HG02571 (cell line): ENCODE measurements around the gene CSAD.

ENCODE experiments used
- ATAC-seq: cut with Tn5 transposase; IDR thresholded peaks from one replicate; pipeline ENCODE4 v1.9.1; 2021; ENCODE audit warnings: mild to moderate bottlenecking, moderate library complexity; ENCODE audit not compliant: unreplicated experiment

The CSAD gene, protein sequence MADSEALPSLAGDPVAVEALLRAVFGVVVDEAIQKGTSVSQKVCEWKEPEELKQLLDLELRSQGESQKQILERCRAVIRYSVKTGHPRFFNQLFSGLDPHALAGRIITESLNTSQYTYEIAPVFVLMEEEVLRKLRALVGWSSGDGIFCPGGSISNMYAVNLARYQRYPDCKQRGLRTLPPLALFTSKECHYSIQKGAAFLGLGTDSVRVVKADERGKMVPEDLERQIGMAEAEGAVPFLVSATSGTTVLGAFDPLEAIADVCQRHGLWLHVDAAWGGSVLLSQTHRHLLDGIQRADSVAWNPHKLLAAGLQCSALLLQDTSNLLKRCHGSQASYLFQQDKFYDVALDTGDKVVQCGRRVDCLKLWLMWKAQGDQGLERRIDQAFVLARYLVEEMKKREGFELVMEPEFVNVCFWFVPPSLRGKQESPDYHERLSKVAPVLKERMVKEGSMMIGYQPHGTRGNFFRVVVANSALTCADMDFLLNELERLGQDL

DNA sequence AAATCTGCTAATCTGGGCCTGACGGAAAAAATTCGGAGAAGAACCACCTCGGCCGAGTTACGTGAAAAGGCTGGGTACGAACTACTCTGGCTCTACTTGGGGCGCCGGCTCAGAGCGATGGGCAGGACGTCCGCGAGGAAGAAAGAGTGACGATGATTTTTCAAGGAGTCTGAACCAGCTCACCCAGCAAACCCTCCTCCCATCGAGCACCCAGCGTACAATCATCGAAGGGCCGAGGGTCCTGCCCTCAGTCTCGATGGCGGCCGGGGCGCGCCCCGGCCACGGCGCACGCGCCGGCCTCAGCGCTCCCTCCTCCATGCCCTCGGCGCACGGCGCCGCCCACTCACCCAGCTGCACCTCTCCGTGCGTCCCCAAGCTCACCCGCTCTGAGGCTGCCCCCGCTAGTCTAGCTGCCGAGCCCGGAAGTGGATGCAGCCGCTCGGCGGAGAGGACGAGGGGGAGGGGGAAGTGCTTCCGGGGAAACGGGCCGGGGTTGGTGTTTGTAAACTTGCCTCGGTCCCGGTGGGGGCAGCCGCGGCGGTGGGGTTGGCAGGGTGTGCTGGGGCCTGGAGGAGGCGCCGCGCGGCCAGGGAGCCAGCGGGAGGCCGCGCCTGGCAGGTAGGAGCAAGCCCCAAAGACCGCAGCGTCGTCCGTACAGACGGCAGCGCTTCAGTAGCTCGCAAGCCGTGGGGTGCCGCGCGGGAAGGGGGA, at the start of gene CSAD, which contains the start of gene ZNF740:
Gene CSAD, minus strand, starts transcription at position 706 of the 711 bp plus-strand sequence. CDS start 7,455 bp downstream, outside the sequence.
Gene ZNF740, plus strand, starts transcription at position 503 of the 711 bp plus-strand sequence. CDS start 1,262 bp downstream, outside the sequence.
- peak; percentile 95 for ATAC-seq

DNA sequence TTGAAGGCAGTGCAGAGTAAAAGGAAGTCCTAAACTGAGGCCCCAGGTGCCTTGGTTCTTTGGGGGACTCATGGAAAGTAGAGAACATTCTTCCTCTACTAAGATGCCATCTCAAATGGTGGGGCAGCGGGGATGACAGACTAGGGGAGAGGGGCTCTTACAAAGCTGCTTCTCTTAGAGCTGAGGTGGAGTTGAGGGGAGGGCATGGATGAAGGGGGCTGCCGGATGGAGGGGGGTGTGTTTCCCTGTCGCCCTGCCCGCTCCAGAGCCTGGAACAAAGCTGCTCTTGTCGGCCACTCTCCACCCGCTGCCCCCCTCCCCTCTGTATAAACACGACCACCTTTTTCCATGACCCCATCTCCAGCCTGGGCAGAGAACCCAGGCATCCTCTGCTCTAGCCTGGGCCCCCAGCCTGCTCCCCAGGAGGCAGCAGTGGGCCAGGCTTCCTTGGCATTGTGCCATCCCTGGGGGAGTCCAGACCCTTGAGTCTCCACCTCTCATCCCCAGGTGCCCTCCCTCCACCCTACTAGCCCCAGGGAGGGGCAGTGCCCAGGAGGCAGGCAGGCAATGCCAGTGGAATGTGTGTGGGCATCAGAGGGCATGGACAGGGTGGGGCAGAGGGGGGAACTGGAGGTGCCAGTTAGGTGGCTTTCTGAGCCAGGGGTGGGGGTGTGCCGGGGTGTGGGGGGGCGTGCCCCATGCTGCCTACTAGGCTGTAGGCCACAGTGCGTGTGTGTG, 49.6 kb upstream of the CSAD start:
- no peak for ATAC-seq

GRCh38 chr12:53229454-53229853, 48.7 kb upstream of the CSAD start:
- no peak for ATAC-seq

DNA sequence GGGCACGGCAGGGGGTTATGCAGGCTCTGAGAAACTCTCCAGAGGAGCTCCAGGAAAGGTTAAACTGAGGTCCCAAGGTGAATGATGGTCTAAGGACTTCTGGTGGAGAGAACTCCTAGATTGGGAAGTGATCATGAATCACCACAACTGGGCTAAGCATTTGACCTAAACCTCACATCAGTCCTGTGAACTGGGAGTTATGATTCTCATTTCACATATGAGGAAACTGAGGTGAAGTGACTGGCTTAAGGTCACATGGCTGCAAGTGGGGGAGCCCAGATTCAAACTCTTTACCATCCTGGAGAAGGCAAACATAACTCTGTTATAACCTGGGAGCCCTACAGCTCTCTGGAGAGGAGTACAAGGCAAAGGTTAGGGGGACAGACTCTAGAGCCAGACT, 47.1 kb upstream of the CSAD start:
- no peak for ATAC-seq

DNA sequence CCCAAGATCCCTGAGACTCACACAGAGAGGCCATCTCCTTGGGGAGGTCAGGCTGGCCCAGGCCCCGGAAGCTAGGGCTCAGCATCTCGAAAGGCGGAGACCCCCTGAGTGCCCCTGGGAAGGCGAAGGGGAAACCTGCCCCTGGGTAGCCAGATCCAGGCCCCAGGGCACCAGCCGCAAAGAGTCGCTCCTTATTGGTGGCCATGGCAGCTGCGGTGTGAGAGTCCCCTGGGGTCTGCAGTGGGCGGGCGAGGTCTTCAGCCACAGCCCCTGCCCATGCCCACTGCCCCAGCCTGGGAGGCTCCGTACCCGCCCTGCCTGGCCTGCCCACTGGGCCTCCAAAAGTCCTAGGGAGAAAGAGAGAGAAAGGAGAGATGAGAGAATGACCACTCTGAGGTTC, 46.6 kb upstream of the CSAD start:
- no peak for ATAC-seq

- no peak for ATAC-seq
Measured at GRCh38 chr12:53226815-53227214, 46.1 kb upstream of the CSAD start.

GRCh38 chr12:53225635-53226424, 45.1 kb upstream of the CSAD start:
- ATAC-seq = no peak

- ATAC-seq = no peak
Measured at GRCh38 chr12:53224897-53225634, 44.3 kb upstream of the CSAD start.

GRCh38 chr12:53224061-53224896, 43.6 kb upstream of the CSAD start:
- no peak for ATAC-seq

- no peak for ATAC-seq
Measured at GRCh38 chr12:53223389-53224060, 42.8 kb upstream of the CSAD start.

- no peak for ATAC-seq
Measured at GRCh38 chr12:53222806-53223261, 42.1 kb upstream of the CSAD start.

GRCh38 chr12:53222170-53222721, 41.5 kb upstream of the CSAD start:
- ATAC-seq = no peak

DNA sequence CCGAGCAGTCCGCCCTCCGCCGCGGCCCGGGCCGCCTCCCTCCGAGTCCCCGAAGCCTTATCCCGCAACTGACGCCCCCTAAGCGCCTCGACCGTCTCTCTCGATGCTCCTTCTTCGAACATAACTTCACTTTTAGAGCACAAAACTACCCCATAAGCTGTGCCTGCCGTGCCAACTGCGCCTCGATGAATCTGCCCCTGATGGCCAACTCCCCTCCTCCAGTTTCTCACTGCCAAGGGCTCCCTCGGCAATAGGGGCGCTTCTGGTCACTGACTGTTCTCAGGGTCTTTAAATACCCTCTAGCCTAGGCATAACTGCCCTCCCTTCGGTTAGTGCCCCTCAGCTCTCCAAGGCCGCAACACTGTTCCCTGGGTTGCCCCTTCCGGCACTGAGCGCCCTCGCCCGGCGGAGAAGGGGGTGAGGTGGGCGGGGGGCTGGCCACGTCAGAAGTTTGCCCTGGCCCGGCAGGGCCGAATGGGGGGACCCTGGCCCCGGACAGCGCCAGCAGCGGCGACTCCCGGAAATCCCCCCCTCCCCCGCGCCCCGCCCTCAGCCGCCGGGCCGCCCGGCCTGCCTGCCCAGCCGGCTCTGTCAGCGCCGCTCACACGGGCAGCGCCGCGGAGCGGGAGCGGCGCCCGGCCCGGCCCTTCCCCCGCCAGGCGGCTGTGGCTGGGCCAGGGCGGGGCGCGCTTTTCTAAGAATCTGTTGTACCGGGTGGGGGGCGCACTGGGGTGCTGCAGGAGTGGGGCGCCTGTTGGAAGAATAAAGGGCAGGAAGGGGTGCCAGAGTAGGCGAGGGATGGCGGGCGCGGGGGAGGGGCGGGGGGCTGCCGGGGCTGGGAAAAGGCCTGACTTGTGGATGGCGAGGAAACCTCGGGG, 40.7 kb upstream of the CSAD start:
- no peak for ATAC-seq

GRCh38 chr12:53220694-53221202, 40.0 kb upstream of the CSAD start:
- peak; percentile 41 for ATAC-seq

DNA sequence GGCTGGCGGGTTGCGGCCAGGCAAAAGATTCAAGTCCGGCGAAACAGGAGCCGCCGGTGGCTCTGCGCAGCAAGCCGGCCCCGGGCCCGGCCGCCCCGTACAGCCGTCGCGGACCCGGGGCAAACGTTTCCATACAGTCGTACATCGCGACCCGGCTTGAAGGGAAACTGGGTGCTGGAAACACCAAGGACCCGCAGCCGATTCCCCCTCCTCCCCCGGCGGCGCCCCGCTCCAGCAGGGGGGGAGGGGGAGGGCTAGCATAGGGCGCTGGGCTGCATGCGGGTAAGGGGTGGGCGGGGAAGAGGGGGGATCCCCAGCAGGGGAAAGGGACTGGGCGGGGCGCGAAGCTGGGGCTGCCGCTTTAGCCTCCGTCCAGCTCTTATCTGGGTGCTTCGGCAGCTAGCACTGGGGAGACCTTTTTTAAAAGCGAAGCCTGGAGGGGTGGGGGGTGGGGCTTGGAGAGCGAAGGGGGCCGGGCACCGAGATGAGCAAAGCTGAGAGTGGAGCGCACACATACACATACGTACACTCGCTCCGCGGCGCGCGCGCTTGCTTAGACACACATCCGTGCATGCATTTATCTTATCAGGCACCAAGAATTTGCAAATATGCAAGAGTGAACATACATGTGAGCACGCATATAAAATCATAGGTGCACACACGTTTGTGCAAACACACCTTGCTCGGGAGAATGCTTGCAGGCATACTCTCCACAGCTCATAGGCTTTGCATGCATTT, 39.4 kb upstream of the CSAD start:
- ATAC-seq = peak; percentile 36
